ENCODE results near the gene PDSS2.

PDSS2 gene

GRCh38 chr6:107360476-107360875 is 98.9 kb downstream of the PDSS2 start:
- no peak for DNase-seq

- no peak for DNase-seq
Observed at GRCh38 chr6:107357842-107358241, 101.5 kb downstream of the PDSS2 start.

GRCh38 chr6:107357031-107357430 is 102.3 kb downstream of the PDSS2 start:
- no peak for DNase-seq

DNA sequence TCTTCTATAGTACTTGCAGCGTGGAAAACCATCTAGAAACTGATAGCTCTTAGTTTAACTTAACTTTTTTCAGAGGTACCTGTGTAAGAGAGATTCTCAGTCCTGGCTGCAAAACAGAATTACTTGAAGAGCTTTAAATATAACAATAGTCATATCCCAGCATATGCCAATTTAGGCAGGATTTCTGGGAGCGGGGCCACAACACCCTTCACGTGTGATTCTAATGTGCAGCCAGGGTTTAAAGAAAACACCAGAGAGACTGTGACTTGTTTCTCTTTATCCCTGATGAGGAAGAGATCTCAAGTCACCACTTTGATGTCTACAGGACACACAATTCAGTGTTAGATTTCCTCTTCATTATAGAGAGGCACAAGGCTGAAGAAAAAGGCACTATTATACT is 103.7 kb downstream of the PDSS2 start:
- no peak for DNase-seq

GRCh38 chr6:107354451-107354850 is 104.9 kb downstream of the PDSS2 start:
- DNase-seq = no peak

- DNase-seq = peak; percentile 4
Observed at GRCh38 chr6:107353773-107354382, 105.5 kb downstream of the PDSS2 start.

DNA sequence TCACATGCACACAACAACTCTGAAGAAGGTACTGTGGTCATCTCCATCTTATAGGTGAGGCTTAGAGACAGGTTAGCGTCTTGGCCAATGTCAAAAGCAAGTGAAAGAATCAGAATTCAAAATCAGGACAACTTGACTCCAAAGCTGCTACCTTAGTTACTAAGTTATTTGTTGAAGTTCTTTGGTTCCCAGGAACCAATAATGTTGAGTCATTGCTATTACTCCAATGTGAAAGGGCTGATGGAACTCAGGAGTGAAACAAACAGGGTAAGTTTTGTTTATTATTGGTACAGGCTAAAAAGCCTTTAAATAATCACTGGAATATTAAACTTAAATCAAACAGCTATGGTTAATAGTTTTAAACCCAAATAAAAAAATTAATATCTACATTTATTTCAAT is 111.1 kb downstream of the PDSS2 start:
- no peak for DNase-seq

- no peak for DNase-seq
Observed at GRCh38 chr6:107345393-107345792, 114.0 kb downstream of the PDSS2 start.

DNA sequence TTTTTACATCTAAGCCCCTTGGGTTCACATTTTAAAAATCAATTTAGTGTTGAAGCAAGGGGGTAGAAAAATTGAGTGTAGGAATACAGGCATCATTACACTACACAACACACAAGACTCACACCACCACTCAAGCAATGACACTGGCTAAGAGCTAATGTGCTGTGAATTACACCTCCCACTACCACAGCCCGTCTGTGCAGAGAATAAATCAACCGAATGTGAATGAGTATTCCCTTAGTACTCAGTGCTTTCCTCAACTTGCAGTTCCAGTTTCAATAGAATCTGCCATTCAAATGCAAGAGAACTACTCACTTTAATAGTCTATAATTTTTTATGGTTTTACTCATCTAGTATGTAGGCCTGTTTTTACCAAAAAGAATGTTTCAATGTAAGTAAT is 114.4 kb downstream of the PDSS2 start:
- DNase-seq = no peak

GRCh38 chr6:107344383-107344782 is 115.0 kb downstream of the PDSS2 start:
- DNase-seq = no peak

DNA sequence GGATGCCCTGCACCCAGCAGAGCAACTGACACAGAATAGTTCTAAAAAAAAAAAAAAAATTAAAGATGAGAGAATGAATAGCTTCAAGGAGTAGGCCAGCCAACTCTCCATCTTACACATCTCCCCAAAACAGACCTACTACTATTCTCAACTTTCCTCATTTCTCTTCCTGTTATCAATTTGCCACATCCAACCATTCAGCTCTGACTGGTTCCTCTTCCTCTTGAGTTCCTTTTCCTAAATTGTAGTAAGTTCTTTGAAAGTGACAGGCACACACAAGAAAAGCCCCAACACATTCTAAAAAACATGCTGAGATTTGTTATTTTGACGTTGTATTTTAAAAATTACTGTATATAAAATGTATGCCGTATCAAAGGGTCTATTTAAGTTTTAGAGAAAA is 117.2 kb downstream of the PDSS2 start:
- no peak for DNase-seq

DNA sequence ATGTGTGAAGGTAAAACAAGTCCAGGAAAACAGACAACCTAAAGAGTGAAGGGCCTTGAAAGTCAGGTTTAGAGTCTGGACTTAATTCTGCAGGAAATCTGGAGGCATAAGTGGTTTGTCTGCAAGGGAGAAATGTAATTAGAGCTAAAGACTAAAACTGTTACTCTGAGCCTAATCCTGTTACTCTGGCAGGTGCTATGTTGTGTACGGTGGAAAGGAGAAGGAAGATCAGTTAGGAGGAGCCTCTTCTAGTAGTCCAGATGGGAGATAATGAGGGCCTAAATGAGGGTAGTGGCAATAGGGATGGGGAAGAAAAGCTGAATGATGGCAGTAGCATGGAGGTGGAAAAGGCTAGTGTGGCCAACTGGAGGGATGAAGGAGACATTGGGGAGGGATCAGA is 118.5 kb downstream of the PDSS2 start:
- no peak for DNase-seq

DNA sequence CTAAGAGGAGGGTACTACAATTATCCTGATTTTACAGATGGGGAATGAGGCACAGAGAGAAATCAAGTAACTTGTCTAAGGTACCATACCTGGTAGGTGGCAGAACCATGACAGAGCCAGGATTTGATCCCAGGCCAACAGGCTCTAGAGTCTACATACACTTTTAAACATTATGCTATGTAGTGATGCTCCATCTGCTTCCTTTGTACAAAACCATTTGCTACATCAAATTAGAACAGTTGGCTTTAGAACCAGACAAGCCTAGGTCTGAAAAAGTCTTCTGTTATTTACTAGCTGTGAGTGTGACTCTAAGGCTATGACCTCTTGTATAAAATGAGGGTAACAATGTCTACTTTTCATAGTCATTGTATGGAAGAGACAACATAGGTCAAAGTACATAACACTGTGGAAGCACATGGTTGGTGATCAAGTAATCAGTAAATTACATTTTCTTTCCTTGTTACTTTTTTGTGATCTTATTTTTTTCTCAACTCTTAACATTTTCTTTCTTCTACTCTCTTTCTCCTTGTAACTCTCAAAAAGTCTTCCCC is 122.1 kb downstream of the PDSS2 start:
- no peak for DNase-seq

- no peak for DNase-seq
Observed at GRCh38 chr6:107334026-107334425, 125.3 kb downstream of the PDSS2 start.

DNA sequence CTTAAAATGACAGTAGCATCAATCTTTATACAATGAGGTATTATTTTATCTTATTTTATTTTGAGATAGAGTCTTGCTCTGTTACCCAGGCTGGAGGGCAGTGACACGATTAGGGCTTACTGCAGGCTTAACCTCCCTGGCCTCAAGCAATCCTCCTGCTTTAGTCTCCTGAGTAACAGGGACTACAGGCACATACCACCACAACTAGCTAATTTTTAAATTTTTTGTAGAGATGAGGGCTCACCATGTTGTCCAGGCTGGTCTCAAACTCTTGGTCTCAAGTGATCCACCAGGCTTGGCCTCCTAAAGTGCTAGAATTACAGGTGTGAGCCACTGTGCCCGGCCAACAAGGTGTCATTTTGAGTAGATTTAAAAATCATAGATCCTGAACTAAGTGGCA is 125.9 kb downstream of the PDSS2 start:
- DNase-seq = no peak

DNA sequence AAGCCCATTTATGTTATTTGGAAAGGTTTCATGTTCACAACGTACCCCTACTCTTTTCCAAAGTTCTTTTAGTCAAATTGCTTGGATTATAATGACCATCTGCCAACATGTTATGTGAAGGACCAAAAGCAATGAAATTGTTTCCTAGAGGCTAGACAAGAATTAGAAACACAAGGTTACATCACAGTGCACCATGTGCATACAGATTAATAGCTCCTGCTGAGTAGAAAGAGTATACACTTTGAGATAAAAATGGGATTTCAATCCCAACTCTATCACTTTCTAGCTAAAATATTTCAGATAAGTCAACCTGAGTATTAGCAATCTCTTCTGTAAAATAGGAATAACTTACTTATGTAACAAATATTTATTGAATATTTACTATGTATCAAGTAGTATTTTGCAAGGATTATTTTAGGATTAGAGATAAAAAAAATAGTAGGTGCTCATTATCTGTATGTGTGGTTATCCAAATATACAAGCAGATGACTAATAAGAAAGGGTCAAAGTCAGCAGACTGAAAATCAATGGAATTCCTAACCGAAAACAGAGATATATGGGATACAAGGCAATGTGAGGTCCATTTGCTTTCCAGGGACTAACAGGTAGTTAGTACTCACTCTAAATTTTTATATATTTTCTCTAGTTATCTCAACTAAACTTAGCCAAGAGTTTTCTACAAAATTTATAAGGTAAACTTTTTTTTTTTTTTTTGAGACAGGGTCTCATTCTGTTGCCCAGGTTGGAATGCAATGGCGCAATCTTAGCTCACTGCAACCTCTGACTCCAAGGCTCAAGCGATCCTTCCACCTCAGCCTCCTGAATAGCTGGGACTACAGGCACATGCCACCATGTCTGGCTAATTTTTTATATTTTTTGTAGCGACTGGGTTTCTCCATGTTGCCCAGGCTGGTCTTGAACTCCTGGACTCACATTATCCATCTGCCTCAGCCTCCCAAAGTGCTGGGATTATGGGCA is 127.7 kb downstream of the PDSS2 start:
- no peak for DNase-seq

DNA sequence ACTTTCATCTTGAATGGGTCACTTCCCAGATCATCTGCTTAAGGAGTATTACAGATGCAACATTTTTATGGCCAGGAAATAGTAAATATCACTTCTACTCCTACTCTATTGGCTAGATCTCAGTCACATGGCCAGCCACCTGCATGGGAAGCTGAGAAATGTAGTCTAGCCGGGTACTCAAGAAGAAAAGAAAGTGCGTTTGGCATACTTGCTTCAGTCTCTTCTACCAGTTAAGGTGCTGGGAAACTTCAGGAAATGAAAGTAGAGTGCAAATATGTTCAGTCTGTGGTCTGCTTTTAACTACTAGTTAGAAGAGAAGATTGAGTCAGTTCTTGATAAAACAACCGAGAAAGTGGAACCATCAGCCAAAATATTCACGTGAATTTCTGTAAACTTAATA is 129.2 kb downstream of the PDSS2 start:
- no peak for DNase-seq

DNA sequence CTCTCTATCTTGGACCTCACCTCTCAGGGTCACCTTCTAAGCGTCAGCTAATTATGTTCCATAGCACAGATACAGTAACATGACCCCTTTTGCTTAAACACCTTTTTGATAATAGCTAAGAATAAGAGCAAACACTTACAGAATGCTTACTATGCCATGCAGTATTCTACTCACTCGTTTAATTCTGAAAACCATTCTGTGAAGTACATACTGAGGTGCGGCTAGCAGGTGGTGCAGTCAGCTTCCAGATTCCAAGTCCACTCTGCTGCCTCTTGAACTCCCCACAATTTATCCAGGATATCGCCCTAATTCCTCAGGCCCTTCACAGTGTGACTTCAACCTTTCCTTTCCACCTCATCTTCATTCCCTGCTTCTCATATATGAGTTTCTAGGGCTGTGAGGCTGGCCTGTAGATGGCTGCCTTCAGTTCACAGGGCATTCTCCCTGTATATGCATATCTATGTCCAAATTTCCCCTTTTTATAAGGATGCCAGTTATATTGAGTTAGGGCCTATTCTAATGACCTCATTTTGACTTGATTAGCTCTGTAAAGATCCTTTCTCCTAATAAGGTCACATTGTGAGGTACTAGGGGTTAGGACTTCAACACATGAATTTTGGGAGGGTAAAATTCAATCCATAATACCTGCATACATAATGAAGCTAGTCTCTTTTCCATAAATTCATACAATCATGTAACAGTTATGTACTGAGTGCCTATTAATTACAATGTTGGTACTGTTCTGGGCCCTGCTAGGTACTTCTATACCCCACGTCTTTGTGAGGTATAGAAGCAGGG is 130.1 kb downstream of the PDSS2 start:
- DNase-seq = no peak

DNA sequence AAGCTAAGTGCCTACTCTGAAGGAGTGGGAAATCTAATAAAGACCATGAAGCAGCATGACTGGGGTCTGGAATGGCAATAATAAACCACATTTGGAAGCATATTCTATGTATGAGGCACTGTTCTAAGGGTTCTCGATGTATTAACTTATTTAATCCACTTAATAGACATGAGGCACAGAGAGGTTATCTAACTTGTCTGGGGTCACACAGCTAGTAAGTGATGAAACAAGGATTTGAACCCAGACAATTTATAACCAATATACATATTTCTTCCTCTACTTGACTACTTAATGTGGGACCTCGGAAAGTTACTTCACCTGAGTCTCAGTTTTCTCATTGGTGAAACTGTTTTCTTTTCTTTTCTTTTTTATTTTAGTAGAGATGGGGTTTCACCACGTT is 131.3 kb downstream of the PDSS2 start:
- no peak for DNase-seq

DNA sequence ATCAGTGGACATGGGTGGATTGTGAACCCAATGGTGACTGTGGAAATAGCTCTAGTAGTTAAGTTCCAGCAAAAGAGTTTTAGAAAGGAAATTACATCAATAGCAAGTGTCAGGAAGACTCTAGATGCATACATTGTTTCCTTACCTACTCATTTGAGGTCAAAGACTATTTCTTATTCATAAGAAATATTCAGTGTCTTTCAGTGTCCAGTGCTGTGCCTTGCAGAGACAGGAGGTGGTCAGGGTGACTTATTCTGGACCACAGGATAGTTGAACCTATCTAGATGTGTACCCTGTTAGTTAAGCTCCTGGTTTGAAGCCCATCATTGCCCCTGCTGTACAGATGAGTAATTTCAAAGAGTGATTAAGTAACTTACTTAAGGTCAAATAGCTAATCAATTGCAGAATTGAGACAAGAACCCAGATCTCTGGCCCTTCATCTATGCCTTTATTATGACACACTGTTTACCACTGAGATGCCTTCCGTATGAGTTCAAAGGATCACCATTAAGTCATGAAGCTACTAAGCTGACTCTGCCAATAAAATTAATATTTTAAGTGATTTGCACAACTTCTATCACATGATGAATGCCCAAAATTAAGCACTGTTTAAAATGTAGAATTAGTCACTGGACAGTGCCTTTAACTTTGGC is 136.1 kb downstream of the PDSS2 start:
- peak; percentile 8 for DNase-seq

DNA sequence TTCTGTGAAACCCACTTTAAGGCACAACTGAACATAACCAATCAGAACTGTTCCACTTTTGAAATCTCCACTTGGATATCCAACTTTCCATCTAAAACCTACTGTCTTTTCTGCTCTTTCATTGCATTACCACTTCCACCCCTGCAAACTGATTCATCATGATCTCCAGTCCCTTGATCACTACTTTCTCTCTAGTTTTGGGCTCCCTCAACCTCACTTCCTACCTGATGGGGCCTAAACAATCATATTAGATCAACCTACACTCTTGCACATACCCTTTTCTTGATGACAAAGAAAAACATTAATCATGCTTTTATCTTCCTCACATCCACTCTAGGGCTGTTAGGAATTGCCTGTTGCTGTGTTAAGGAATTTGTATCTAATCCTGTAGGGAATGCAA is 137.6 kb downstream of the PDSS2 start:
- DNase-seq = no peak

DNA sequence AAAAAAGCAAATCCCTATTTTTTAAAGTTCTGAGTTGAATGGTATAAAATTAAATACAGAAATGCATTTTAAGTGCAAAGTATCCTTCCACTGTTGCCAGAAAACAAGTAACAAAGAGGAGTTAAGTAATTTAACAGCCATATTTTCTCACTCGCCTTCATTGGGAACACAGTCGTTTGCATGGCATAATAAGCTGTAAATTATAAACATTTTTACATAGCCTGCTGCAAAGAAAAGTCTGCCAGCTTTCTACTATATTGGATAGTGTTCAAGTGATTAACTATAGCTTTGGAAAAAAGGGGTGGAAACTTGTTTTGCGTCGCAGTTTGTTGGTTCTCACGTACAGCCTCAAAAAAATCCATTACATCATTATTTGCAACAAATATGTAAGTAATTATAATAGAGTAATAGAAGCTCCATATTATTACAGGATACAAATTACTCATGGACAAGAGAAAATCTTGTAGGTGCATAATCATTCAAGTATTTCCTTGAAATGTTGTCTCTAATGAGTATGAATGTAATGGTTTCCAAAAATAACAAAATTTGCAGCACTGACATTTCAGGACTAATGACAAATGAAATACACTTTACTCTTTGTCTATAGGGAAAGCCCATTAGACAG is 139.3 kb downstream of the PDSS2 start:
- DNase-seq = peak; percentile 59

Measured in fibroblast of skin of abdomen (primary cell).